GM19395 (cell line): Measurements from ENCODE around the gene CDR2L.
A peak's percentile ranks its signal among the peaks of the same experiment; 100 is the strongest.
"Not testable (repeated sequence)": the region's sequence is repeated elsewhere in the genome, so short reads cannot be mapped to it uniquely, and the experiment has no call there.

Source experiments
- ATAC-seq: cut with Tn5 transposase; IDR thresholded peaks from one replicate; pipeline ENCODE4 v1.9.1; 2021; ENCODE audit warnings: mild to moderate bottlenecking, moderate library complexity; ENCODE audit not compliant: unreplicated experiment

Gene CDR2L

DNA sequence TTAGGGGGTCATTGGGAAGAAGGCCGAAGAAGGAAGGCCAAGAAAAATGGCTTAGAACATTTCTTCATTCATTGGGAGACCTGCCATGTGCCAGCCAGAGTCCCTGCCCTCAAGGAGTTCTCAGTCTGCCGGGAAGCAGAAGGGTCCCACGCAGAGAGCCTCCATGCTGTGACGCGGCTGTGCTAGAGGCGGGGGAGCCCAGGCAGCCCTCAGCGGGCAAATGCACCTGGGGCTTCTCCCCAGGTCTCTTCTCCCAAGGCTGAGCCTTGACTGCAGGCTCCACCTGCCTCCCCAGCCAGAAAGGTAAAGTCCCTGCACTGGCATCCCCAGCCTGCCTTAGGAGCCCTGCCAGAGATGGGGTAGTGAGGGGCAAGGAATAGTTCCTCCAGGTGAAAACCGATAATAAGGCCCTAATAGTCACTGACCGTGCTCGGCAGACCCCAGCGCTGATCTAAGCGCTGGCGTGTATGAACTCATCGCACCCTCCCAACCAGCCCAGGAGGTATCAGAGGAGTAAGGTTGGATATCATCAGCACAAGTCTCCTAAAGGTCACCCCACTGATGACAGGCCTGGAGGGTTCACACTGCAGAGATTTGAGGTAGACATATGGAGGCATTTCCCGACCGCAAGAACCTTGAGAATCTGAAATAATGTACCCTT lies 6.0 kb upstream of the CDR2L start:
- no peak for ATAC-seq

DNA sequence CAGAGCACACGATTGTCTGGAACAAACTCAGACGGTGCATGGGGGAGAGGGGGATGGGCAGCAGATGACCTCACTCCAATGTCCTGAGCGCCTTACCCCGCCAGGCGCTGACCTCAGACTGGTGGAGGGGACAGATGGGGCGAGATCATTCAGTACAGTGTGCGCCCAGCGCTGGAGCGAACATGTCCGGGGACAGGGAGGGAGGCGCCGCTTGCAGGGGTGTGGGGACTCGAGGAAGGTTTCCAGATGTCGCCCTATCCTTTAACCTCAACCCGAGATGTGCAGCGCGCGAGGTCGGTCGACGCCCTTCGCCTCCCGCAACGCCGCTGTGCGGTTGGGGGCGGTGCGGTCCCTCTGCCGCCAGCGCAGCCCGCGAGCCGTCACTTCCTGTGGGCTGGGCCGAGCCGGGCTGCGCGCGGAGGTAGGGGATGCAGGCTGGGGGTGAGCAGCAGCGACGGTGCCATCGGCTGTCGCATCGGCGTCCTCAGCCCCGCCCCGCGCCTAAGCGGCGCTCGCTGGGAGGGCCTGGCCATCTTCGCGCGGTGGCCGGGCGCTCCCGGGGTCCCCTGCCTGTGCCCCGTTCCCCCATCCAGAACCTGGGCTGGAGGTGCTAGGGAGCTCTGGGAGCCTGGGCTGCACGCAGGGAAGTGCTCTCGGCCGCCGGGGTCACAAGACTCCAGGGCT lies 5.3 kb upstream of the CDR2L start:
- no peak for ATAC-seq

DNA sequence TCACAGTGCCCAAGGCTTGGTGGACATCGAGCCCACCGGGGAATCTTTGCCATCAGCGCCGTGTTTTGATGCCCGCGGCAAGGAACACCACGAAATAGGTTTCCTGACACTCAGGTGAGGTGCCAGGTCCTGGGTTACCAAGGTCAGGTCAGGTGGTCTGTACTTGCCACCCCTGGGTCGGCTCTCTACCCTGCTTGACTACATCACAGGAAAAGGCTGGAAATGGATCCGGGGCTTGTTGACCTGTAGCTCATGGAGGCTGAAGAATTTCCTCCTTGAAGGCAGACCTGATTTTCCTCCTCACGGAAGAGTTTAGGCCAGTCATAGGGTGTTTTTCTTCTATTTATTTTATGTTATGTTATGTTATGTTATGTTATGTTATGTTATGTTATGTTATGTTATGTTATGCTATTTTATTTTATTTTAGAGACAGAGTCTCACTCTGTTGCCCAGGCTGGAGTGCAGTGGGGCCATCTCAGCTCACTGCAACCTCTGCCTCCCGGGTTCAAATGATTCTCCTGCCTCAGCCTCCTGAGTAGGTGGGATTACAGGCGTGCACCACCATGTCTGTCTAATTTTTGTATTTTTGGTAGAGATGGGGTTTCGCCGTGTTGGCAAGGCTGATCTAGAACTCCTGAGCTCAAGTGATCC lies 4.6 kb upstream of the CDR2L start:
- ATAC-seq: not testable (repeated sequence)

DNA sequence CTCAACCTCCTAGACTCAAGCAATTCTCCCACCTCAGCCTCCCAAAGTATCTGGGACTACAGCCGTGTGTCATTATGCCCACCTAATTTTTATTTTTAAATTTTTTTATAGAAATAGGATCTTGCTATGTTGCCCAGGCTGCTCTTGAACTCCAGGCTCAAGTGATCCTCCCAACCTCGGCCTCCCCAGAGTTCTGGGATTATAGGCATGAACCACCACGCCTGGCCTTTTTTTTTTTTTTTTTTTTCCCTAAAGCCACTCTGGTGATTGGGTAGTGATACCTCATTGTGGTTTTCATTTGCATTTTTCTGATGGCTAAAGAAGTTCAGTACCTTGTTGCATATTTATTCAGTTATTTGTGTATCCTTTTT lies 1.2 kb upstream of the CDR2L start:
- no peak for ATAC-seq

DNA sequence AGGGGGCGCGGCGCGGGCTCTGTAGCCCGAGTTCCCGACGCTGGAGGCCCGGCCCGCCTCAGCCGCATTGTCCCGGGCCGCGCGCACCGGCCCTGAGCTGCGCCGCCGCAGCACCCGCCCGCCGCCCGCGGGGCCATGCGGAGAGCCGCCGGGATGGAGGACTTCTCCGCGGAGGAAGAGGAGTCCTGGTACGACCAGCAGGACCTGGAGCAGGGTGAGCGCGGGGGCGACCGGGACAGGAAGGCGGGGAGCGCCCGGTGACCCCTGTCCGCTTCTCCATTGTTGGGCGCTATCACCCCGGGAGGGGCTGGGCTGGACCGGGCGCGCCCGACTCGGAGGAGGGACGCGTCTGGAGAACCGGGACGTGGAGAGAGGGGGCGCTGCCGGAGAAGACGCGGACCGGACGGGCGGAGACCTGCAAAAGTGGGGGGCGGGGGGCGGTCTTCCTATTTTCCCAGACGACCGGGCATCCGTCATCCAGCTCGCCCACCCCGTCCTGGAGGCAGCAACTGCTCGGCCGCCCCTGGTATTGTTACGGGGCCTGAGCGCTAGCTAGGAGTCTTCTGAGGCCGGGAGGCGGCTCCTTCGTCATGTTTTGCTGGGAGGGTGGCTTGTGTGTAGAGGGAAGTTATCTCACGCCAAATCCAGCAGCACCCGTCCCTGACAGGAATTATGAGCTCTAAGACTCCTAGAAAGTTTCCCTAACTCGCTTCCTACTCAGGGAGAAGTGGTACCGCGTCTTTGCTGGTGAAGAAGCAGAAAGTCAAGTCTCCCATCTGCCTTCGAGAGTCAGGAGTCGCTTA lies 678 bp downstream of the CDR2L start:
- ATAC-seq: peak; percentile 35

DNA sequence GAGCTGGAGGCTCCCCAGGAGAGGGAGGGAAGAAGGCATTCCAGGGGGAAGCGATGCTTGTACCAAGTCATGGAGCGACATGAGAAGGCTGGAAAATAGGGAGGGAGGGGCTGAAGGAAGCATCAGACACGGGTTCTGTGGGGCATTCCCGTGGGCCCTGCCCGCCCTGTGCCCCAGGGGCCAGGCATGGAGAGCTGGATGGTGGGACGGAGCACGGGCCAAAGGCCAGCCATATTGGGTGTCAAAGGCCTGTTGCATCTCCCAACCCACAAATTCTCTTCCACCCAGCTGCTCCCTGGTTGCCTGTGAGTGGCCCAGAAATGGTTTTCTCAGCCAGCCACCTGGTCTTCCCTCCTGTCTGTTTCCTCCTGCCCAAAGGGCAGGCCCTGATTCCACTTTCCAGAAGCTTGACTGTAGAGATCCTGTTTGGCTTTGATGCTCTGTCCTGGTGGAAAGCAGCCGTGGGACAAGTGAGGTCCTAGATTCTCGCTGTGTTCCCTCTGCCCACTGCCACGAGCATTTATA lies 3.2 kb downstream of the CDR2L start:
- ATAC-seq: no peak

DNA sequence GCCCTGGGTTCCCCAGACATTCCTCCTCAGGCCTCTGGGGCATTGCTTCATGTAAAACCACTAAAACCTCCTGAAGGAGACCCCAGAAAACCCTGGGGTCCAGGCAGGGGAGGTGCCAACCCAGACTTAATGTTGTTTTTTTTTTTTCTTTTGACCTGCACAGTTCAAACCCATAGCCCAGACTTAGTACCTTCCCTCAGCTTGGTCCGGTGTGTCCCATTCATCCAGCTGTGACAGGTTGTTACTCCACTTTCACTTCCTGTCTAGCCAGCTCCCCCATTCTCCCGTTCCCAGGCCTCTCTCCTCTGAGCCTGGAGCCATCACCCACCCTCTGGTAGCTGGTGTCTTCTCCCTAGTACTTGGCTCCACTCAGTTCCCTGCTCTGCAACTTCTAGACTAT lies 4.8 kb downstream of the CDR2L start:
- no peak for ATAC-seq

DNA sequence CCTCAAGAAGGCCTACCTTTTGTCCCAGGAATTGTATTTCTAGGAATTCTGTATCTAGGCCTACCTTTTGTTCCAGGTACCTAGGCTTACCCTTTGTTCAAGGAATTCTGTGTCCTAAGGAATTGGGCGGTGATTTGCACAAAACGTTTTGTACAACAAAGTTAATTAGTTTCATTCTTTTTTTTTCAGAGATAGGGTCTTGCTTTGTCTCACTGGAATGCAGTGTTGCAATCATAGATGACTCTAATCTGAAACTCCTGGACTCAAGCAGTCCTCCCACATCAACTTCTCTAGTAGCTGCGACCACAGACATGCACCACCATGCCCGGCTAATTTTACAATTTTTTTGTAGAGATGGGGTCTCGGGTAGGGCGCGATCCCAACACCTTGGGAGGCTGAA lies 7.0 kb downstream of the CDR2L start:
- no peak for ATAC-seq

DNA sequence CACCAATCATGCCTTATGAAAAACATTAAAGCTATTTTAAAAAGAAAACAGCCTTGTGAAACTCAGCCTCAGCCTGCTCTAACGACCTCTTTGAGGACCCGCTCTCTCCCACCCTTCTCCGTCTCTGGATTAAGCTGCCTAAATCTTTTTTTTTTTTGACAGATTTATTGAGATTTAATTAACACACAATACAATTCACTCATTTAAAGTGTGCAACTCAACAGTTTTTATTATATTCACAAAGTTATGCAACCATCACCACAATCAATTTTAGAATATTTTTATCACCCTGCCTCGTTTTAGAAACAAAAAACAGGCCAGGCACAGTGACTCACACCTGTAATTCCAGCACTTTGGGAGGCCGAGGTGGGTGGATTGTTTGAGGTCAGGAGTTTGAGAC lies 8.4 kb downstream of the CDR2L start:
- no peak for ATAC-seq

DNA sequence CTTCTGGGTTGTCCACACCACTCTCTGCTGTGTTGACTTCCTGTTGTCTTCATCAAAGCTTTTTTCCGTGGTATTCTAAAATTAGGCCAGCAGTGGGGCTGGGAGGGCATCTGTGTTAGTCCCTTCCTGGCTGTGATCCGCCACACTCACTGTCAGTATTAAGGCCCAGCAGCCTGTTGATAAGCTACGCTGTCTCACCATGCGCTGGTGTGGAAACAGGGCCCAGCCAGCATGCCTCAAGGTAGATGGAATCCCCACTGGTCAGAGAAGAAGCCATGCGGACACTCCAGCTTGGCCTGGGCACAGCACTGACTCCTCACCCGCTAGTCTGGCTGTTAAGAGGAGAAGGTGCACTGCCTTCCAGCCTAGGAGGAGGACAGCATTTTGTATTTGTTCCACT lies 11.4 kb downstream of the CDR2L start:
- no peak for ATAC-seq

DNA sequence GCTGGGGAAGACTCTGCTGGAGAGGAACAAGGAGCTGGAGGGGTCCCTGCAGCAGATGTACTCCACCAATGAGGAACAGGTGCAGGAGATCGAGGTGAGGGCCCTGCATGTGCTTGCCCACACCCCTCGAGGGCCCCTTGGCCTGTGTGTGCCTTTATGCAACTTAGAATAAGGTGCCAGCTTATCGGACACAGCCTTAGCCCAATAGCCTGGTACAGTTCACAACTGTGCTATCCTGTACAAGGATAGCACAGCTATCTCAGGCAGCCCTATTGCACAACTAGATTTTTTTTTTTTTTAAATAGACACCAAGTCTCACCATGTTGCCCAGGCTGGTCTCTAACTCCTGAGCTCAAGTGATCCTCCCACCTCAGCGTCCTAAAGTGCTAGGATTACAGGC lies 12.1 kb downstream of the CDR2L start:
- ATAC-seq: no peak

DNA sequence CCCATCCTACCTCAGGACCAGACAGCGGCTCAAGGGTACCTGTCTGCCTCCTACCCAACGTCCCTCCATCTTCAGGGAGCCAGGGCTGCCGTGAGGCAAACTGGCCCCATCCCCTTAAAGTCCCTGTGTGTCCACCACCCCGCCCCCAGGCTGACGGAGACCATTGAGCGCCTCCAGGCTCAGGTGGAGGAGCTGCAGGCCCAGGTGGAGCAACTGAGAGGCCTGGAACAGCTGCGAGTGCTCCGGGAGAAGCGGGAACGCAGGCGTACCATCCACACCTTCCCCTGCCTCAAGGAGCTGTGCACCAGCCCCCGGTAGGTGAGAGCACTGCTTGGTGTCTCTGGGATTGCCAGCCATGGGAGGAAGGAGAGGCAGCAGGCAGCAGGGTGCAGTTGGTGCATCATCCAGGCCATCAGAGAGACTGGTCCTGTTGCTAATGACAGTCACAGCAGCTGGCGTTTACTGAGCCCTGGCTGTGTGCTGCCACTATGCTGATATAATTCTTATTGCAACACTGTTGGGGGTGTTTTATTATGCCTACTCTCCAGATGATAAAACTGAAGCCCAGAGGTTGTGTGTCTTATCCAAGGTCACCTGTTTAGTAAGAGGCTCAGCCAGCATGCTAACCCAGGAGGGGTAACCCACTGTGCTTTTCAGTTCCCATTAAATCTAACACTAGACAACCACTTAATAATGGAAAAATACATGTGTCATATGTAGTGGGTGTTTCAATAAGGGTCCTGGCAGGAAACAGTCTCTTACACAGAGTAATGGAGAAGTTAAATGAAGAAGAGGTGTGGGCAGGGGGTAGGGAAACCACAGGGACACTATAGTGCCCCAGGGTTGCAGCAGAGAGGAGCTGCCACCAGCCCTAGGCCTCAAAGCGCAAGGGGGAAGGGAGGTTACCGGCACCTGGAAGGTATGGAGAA lies 14.7 kb downstream of the CDR2L start:
- no peak for ATAC-seq

DNA sequence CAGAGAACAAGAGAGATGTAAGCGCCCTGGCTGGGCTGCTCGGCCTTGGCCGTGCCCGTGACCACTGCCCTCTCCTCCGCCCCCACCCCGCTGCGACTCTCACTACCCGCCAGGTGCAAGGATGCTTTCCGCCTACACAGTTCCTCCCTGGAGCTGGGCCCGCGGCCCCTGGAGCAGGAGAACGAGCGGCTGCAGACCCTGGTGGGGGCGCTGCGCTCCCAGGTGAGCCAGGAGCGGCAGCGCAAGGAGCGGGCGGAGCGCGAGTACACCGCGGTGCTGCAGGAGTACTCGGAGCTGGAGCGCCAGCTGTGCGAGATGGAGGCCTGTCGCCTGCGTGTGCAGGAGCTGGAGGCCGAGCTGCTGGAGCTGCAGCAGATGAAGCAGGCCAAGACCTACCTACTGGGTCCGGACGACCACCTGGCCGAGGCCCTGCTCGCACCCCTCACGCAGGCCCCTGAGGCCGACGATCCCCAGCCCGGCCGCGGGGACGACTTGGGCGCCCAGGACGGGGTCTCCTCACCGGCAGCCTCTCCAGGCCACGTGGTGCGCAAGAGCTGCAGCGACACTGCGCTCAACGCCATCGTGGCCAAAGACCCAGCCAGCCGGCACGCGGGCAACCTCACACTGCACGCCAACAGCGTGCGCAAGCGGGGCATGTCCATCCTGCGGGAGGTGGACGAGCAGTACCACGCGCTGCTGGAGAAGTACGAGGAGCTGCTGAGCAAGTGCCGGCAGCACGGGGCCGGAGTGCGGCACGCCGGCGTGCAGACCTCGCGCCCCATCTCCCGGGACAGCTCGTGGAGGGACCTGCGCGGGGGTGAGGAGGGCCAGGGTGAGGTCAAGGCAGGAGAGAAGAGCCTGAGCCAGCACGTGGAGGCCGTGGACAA lies 15.9 kb downstream of the CDR2L start:
- no peak for ATAC-seq

DNA sequence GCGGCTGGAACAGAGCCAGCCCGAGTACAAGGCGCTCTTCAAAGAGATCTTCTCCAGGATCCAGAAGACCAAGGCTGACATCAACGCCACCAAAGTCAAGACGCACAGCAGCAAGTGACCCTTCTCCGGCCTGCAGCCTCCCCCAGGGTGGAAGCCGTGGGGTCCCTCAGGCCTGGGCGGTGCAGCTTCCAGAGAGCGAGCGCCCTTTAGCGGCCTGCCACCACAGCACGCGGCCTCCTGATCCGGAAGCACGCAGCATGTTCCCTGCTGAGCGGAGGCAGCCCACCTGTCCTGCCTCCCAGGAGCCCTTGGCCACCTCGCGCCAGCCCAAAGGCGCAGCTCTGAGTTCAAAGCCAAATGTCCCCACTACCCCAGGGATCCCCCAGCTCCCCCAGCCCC lies 16.5 kb downstream of the CDR2L start:
- no peak for ATAC-seq

DNA sequence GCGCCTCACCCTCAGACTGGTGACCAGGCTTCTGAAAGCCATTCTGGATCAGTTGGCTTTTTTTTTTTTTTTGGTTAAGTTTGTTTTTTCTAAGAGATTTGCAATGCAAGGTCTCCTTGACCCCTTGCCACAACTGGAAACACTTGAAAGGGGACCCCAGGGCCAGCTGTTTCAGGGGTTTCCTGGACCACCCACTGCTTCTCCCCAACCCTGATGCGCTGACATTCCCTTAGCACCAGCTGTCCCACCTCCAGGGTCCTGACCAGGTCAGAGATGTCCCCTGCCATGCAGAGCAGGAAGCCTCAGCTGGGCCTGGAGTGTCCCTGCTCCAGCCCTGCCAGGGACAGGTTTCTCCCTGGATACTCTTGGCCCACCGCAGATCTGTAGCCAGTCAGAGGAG lies 16.9 kb downstream of the CDR2L start:
- no peak for ATAC-seq

DNA sequence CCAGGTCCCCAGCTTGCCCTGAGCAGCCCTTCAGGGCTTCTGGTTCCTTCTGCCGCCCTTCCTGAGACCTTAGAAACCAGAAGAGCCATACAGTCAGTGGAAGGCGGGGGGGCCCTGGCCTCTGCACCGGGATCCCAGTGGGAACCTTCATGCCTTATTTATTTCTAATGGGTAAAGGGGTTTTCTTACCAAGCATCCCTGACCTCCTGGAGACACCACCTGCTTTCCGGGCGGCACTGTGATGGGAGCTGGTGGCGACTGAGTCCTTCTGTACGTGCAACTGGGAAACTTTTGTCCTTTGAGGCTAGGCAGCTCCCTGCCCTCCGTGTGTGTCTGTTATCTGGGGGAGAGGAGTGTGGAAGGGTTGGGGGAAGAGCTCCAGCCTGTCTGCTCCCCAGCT lies 17.9 kb downstream of the CDR2L start:
- no peak for ATAC-seq

DNA sequence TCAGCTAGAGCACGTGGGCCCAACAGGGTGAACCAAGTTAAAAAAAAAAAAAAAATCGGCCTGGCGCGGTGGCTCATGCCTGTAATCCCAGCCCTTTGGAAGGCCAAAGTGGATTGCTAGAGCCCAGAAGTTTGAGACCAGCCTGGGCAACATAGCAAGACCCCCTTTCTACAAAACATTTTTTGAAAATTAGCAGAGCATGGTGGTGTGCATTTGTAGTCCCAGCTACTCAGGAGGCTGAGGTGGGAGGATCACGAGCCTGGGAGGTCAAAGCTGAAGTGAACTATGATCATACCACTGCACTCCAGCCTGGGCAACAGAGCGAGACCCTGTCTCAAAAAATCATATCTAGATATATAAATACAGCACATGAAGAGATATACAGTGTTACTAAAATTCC lies 18.7 kb downstream of the CDR2L start:
- ATAC-seq: not testable (repeated sequence)

DNA sequence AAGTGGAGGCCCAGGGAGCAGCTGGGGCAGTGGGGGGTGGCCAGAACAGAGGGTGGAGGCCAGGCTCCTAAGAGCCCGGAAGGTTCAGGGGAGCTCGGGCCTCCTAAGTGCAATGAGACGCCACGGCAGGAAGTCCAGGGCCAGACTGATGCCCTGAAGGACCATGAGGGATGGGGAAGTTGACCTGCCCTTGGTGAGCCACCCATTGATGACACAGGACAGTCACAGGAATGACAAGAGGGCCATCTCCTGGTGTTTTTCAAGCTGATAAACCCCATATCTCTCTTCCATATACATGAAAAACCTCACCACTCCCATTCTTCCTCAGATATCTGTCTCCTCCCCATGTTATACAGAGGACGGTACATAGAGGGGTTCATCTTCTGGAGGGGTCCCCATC lies 19.2 kb downstream of the CDR2L start:
- no peak for ATAC-seq

DNA sequence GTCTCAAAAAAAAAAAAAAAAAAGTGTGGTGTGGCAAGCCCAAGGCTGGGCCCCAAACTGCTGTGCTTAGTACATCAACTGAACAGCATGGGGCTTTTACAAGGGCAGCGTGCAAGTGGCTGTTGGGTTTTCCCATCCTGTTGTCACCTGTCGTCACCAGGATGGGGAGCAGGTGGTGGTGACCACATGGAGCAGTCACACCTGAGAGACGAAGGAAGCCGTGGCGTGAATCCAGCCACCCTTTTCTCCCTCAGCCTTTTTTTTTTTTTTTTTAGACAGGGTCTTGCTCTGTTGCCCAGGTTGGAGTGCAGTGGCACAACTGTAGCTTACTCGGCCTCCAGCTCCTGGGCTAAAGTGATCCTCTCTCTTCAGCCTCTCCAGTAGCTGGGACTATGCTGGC lies 20.9 kb downstream of the CDR2L start:
- ATAC-seq: no peak
